GM10248 (cell line): ENCODE data around the gene ZNF385B.

Experiments used
- CTCF ChIA-PET: fragments of 300-600 bp; sonication (Branson Sonifier 250); formaldehyde crosslinking; extraction: SDS; loops from one replicate; lab custom pipeline; 2021; ENCODE audit warnings: antibody characterized with exemption; lab: Yijun Ruan, JAX
- POLR2A ChIA-PET: fragments of 350-650 bp; sonication (Branson Sonifier 250); formaldehyde crosslinking; extraction: SDS; loops from one replicate; lab custom pipeline; 2020; ENCODE audit warnings: antibody characterized with exemption; lab: Yijun Ruan, JAX
- DNase-seq: peaks from one replicate; pipeline ENCODE4 v3.0.0; 2012; ENCODE audit errors: extremely low spot score
- TF ChIP-seq, protein P1 (sequence below): IDR thresholded peaks from 2 replicates; pipeline ENCODE4 v1.5.1; 2012; ENCODE audit warnings: mild to moderate bottlenecking, low read depth; ENCODE audit errors: extremely low read depth, missing control alignments, control extremely low read depth

The ZNF385B gene

DNA sequence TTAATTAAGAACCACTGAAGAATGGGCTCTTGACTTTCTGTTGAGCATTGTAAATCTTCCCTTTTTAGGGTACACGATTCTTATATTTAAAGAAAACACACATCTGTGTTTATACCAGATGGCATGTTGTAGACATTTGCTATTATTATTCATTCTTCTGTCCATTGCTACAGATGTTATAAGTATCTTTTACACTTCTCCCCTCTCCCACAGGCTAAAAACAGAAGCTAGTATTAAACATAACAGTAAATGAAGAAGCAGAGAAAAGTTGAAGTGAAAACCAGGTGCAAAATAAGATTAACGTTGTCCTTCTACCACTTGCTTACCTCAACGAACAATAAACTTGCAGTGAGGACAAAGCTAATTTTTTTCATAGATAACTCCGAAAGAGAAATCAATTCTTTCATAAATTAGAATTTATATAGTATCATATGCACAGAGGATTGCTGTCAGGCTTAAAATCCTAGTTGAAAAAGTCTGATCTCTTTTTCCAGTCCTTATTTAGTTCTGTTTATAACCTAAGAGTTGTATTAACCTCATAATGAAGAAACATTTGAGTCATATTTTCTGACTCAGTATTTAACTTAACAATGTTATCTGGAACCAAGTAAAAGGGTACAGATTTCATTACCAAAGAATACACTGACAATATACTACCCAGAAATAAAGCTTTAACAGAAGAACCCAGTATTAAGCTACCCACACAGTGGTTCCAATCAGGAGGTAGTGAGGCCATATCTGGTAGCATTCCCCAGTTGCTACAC is 16.4 kb upstream of the ZNF385B start:
- ChIA-PET CTCF (interaction anchor here (0.7 kb wide), 1 partner anchor 13 kb away, joined by 3 read pairs; no protein-coding TSS in a partner anchor), POLR2A (no interaction called here)
- DNase-seq, result no peak
- TF ChIP-seq, protein P1, sequence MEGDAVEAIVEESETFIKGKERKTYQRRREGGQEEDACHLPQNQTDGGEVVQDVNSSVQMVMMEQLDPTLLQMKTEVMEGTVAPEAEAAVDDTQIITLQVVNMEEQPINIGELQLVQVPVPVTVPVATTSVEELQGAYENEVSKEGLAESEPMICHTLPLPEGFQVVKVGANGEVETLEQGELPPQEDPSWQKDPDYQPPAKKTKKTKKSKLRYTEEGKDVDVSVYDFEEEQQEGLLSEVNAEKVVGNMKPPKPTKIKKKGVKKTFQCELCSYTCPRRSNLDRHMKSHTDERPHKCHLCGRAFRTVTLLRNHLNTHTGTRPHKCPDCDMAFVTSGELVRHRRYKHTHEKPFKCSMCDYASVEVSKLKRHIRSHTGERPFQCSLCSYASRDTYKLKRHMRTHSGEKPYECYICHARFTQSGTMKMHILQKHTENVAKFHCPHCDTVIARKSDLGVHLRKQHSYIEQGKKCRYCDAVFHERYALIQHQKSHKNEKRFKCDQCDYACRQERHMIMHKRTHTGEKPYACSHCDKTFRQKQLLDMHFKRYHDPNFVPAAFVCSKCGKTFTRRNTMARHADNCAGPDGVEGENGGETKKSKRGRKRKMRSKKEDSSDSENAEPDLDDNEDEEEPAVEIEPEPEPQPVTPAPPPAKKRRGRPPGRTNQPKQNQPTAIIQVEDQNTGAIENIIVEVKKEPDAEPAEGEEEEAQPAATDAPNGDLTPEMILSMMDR, result no peak

DNA sequence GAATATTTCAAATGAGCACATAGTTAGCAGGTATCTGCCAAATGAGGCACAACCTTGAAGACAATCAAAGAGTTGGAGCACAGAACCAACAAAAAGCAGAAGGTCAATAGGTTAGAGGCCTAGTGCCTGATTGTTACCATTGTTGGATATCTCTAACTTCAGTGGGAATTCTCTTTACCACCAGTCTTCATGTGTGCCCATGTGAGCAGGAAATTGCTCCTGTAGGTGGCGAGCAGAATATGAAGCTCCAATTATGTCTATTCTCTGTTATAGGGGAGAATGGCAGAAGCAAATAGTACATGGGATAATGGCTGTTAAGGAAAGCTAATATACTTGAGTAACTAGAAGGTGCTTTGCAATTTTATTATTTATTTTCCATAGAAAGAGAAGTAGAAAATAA is 14.9 kb upstream of the ZNF385B start:
- DNase-seq, result no peak
- POLR2A ChIA-PET, result no interaction called here
- CTCF ChIA-PET, result interaction anchor here (1.6 kb wide), 1 partner anchor 10 kb away, joined by 6 read pairs; no protein-coding TSS in a partner anchor

DNA sequence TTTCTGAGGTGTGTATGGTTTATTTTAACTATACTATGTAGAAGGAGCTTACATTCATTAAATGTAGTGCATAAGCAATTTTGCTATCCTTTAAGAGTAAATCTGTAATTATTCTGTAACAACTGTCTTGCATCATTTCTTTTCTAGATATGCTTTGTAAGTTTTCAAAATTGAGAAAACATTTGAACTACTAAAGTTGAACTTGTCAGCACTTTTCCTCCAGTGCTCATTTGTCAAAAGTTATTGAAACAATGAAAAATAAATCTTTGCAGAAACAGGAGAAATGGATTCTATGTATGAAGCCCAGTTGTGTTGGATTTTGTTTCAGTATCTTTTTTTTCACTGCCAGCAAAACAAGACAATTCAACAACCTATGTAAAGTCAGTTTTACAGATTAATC is 14.5 kb upstream of the ZNF385B start:
- DNase-seq, result no peak
- ChIA-PET POLR2A (no interaction called here), CTCF (interaction anchor here (1.6 kb wide), 1 partner anchor 10 kb away, joined by 6 read pairs; no protein-coding TSS in a partner anchor)
- TF ChIP-seq, protein P1, result no peak

More for the DNA sequence above, 14.9 kb upstream of the ZNF385B start:
- TF ChIP-seq, protein P1, result no peak

DNA sequence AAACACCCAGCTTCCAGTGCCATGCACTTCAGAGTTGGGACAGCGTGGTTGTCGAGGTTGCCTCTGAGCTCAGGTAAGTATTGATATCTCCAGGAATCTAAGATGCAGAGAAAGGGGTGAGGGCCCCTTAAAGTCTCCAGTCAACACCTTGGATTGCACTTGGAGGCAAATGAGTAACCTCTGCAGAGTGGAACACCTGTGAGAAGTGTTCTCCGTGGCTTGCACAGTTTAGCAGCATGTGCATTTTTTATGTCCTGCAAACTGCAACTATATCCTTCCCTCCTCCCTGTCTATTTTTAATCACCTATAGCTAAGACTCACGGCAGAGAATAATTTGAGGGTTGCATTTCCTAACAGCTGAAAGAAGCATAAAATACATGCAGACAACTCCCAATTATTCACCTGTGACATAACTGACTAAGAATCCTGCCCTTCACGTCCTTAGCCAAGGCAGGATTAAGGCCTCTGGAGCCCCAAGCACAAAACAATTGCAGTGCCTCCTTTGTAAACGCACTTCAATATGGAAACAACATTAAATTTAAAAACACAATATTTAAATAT is 1.6 kb upstream of the ZNF385B start:
- ChIA-PET POLR2A (no interaction called here), CTCF (interaction anchor here (1.3 kb wide), 1 partner anchor 11 kb away, joined by 3 read pairs; no protein-coding TSS in a partner anchor)
- TF ChIP-seq, protein P1, result no peak
- DNase-seq, result no peak

DNA sequence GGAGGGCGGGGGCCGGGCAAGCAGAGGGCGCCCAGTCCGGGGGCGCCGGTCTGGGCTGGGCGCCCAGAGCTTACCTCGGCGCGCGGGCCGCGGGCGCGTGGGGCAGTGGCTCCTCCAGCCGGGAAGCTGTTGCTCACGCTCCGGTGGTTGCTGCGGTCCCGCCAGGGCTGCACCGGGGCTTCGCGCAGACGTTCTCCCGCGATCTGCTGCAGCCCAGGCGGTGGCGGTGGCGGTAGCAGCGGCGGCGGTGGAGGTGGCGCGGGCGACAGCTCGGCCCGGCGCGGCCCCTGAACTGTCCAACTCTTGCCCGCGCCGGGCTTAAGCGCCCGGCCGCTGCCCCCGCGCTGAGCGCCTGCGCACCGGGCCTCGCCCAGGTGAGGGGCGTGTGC is 391 bp downstream of the ZNF385B start:
- POLR2A ChIA-PET, result no interaction called here
- DNase-seq, result peak; percentile 17
- CTCF ChIA-PET, result no interaction called here
- TF ChIP-seq, protein P1, result no peak

DNA sequence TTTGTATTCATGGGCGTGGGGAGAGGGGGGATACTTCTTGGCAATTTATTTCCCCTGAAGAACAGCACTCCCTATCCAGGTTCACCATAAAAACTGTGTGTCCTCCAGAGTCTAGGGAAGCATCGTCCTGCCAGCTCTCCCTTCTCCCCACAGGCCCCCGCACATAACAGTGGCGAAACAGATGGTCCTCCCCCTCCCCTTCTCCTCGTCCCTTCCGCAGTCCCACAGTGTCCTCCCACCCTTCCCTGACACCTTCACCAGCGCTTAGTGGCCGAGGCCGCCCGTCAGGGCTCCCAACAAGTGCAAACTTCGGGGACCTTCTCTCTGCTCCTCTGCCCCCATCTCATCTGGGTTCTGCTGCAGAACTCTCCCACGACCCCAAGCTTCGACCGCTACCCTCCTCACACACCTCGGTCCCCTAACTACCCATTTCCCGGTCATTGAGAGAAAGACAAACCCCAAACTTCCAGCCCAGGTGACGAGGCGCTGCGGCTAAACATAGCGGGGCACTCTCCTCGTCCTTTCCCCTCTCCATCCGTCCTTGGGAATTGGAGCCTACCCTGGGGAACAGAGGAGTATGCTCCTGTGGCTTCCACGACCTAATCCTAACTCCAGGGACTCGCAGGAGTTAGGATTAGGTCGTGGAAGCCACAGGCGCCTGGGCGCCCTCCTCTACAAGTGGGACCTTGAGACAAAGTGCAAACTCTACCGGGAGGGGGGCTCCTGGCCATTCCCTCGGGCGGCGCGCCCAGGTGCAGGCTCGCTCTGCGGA is 971 bp downstream of the ZNF385B start:
- peak; percentile 10 for DNase-seq
- CTCF ChIA-PET, result interaction anchor here (1.8 kb wide), 1 partner anchor 30 kb away, joined by 3 read pairs; no protein-coding TSS in a partner anchor
- POLR2A ChIA-PET, result no interaction called here

More for the DNA sequence above, 971 bp downstream of the ZNF385B start:
- TF ChIP-seq, protein P1, result no peak
